ENCODE data around the gene TGFBR2. TPM values are rescaled to one million over a fixed set of nuclear protein-coding genes. Genes with fewer than 3 reads are reported as not detected.

TGFBR2 gene
- total and polyA plus RNA-seq, 10 donors = 18.2 to 322 (median 239) TPM

DNA sequence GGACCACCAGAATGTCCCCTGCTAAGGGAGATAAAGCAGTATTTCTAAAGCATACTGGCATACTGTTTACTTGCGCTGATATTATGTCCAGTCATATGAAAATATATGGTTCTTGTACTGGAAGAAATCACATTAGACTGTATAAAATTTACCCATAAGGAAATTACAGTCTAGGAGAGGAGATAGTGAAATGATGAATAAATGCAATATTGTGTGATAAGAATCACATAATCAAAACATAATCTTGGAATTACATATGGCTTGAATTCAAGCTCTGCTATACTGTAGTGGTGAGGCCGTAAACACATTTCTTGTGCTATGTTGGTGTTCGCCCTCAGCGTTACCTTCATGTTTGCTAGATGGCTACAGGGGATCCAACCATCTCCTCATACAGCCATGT is 20.7 kb upstream of the TGFBR2 start:
- Histone ChIP-seq H3K4me3 (no peak overlapping the region), H3K27ac (no peak overlapping the region), H3K4me1 (no peaks in the 10 kb centered on the region), H3K36me3 (no peaks in the 10 kb centered on the region), H3K9me3 (no peaks in the 10 kb centered on the region), H3K27me3 (replicated peaks in 1 of 7) (no peaks in the 10 kb centered on the region)
- DNase-seq = no peak
- TF ChIP-seq, protein P1, sequence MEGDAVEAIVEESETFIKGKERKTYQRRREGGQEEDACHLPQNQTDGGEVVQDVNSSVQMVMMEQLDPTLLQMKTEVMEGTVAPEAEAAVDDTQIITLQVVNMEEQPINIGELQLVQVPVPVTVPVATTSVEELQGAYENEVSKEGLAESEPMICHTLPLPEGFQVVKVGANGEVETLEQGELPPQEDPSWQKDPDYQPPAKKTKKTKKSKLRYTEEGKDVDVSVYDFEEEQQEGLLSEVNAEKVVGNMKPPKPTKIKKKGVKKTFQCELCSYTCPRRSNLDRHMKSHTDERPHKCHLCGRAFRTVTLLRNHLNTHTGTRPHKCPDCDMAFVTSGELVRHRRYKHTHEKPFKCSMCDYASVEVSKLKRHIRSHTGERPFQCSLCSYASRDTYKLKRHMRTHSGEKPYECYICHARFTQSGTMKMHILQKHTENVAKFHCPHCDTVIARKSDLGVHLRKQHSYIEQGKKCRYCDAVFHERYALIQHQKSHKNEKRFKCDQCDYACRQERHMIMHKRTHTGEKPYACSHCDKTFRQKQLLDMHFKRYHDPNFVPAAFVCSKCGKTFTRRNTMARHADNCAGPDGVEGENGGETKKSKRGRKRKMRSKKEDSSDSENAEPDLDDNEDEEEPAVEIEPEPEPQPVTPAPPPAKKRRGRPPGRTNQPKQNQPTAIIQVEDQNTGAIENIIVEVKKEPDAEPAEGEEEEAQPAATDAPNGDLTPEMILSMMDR (IDR thresholded peaks at IDR 0.05 in 8 of 11, conservative IDR thresholded peaks at IDR 0.05 in 3 of 11) = no peak
- TF ChIP-seq POLR2AphosphoS5 (IDR thresholded peaks at IDR 0.05) (no peak), POLR2A (IDR thresholded peaks at IDR 0.05) (no peak)
- 93 to 98% (median 97%) methylated on average over 4 of the region's 4 CpGs for WGBS, 5 donors
- intact Hi-C loops (cut with DNase I; ENCODE audit: low total_unique reads) = no loop called here

DNA sequence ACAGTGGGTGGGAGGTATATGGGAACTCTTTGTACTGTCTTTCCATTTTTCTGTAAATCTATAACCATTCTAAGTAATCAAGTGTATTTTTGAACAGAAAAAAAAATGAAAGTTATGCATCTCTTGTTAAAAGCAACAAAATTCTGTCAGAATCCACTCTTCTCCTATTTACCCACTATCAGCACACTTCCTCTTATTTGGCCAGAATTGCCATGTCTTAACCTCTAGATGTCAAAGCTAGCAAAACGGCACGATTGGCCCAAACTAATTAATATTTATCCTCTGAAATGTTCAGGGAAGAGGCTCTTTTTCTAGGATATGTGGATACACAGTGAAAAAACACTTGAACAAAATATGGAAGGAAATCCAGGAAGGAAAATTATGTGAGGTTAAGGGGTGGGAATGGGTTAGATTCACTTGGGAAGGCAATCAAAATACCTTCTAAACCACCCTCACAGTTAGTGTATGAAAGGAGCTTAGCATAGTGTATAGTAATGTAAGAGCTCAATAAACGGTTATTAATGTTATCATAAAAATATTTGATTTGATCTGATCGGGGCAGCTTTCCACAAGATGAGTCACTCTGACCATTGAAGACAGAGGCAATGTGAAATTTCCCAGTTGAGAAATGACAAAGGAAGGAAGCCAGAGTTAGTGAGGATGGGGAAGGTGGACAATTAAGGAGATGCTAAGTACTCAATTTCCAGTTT is 20.1 kb upstream of the TGFBR2 start:
- intact Hi-C loops (cut with DNase I; ENCODE audit: low total_unique reads) = no loop called here

DNA sequence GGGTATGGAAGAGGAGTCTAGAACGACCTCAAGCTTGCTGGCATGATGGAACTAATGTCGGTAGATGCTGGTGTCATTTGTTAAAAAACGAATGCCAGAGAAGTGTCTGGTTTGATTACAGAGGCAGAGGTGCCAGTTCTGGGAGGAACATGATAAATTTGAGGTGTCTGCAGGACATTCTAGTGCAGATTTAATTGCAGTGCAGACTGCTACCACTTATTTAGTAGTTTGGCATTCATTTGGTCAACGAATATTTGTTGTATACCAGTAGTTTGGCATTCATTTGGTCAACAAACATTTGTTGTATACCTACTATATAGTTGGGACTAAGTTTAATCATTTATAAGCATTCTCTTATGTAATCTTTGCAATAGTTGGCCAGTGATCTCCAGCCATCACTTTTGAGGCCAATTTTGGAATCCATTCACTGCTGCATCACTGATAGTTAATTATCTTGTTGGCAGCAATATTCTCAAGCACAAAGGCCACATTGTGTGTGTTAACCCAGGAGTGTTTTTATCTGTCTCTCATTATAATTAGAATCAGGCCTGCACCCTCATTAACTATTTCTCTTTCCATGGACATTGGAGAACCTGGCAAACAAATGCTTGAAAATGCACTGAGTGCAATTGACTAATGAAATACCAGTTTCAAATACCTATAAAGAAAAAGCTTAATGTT is 19.5 kb upstream of the TGFBR2 start:
- no peak overlapping the region for H3K27ac ChIP-seq
- intact Hi-C loops (cut with DNase I; ENCODE audit: low total_unique reads) = no loop called here
- no peak overlapping the region for H3K4me3 ChIP-seq
- no peaks in the 10 kb centered on the region for H3K4me1 ChIP-seq
- 88 to 93% (median 91%) methylated on average over 4 of the region's 4 CpGs for WGBS, 5 donors
- H3K36me3 ChIP-seq = no peaks in the 10 kb centered on the region
- no peak for TF ChIP-seq POLR2AphosphoS5 (IDR thresholded peaks at IDR 0.05)
- no peak for TF ChIP-seq POLR2A (IDR thresholded peaks at IDR 0.05)
- TF ChIP-seq, protein P1 (IDR thresholded peaks at IDR 0.05 in 8 of 11, conservative IDR thresholded peaks at IDR 0.05 in 3 of 11) = no peak
- no peak for DNase-seq
- H3K27me3 ChIP-seq (replicated peaks in 1 of 7) = no peaks in the 10 kb centered on the region
- H3K9me3 ChIP-seq = no peaks in the 10 kb centered on the region

More for the DNA sequence above, 20.1 kb upstream of the TGFBR2 start:
- H3K36me3 ChIP-seq = no peaks in the 10 kb centered on the region
- 81 to 93% (median 86%) methylated on average over 4 of the region's 4 CpGs for WGBS, 5 donors
- DNase-seq = no peak
- no peaks in the 10 kb centered on the region for H3K9me3 ChIP-seq
- H3K27ac ChIP-seq = no peak overlapping the region
- TF ChIP-seq POLR2AphosphoS5 (IDR thresholded peaks at IDR 0.05) = no peak
- TF ChIP-seq, protein P1 (IDR thresholded peaks at IDR 0.05 in 8 of 11, conservative IDR thresholded peaks at IDR 0.05 in 3 of 11) = no peak
- no peak for TF ChIP-seq POLR2A (IDR thresholded peaks at IDR 0.05)
- no peaks in the 10 kb centered on the region for H3K4me1 ChIP-seq
- no peaks in the 10 kb centered on the region for H3K27me3 ChIP-seq (replicated peaks in 1 of 7)
- H3K4me3 ChIP-seq = no peak overlapping the region

DNA sequence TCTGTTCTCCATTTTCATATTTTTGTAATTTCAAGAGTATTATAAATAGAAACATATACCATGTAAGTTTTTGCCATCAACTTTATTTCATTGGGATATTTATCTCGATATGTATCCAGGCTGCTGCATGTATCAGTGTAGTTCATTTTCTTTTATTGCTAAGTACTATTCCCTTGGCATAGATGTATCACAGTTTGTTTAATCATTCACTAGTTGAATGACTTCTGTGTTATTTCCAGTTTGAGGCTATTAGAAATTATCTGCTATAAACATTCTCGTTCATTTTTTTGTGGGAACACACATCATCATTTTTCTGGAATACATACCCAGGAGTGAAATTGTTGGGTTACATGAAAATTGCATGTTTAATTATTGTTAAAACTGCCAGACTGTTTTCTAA is 18.5 kb upstream of the TGFBR2 start:
- no peaks in the 10 kb centered on the region for H3K36me3 ChIP-seq
- DNase-seq = no peak
- intact Hi-C loops (cut with DNase I; ENCODE audit: low total_unique reads) = no loop called here
- WGBS, 5 donors = 96 to 99% (median 98%) methylated on average over 2 of the region's 2 CpGs
- TF ChIP-seq, protein P1 (IDR thresholded peaks at IDR 0.05 in 8 of 11, conservative IDR thresholded peaks at IDR 0.05 in 3 of 11) = no peak
- TF ChIP-seq POLR2AphosphoS5 (IDR thresholded peaks at IDR 0.05) (no peak), POLR2A (IDR thresholded peaks at IDR 0.05) (no peak)
- no peaks in the 10 kb centered on the region for H3K9me3 ChIP-seq
- no peaks in the 10 kb centered on the region for H3K27me3 ChIP-seq (replicated peaks in 1 of 7)
- H3K4me1 ChIP-seq = no peaks in the 10 kb centered on the region
- no peak overlapping the region for H3K27ac ChIP-seq
- no peak overlapping the region for H3K4me3 ChIP-seq
